OCI-LY7 (cell line): ENCODE data around the gene BRI3BP. TPM values are rescaled to one million over a fixed set of nuclear protein-coding genes. Genes with fewer than 3 reads are reported as not detected.

Experiments used
- BruUV-seq: library from RNA; stranded (reverse); fragments of 400-500 nt; replicated peaks from 2 replicates; lab custom pipeline; 2021; lab: Mats Ljungman, UMichigan
- CTCF ChIA-PET: fragments of 300-600 bp; sonication (Branson Sonifier 250); formaldehyde crosslinking; loops from one replicate; lab custom pipeline; 2022; ENCODE audit warnings: antibody characterized with exemption; ENCODE audit not compliant: unreplicated experiment; lab: Charles Lee
- POLR2A ChIA-PET: fragments of 300-600 bp; sonication (Branson Sonifier 250); formaldehyde crosslinking; loops from one replicate; lab custom pipeline; 2022; ENCODE audit warnings: antibody characterized with exemption; lab: Charles Lee
- DNase-seq: peaks from one replicate; pipeline ENCODE4 v3.0.0-alpha.2; 2015; ENCODE audit warnings: low spot score
- H2AFZ ChIP-seq: fragments of 200-600 bp; sonication (generic), shearing (Covaris generic); 2 replicates; pipeline ENCODE4 v1.6.1; 2014; ENCODE audit warnings: mild to moderate bottlenecking, antibody characterized with exemption, low read length, moderate library complexity
- H3K27ac ChIP-seq: fragments of 200-600 bp; sonication (generic); 2 replicates; pipeline ENCODE4 v1.5.1; 2014; ENCODE audit warnings: mixed run types, low read depth, mild to moderate bottlenecking, moderate library complexity, low read length, inconsistent platforms; ENCODE audit not compliant: poor library complexity, severe bottlenecking
- H3K36me3 ChIP-seq: fragments of 200-600 bp; sonication (generic); 2 replicates; pipeline ENCODE4 v1.6.1; 2014; ENCODE audit warnings: mild to moderate bottlenecking, antibody characterized with exemption, low read length, moderate library complexity, mixed read lengths; ENCODE audit not compliant: insufficient read depth
- H3K4me1 ChIP-seq: fragments of 200-600 bp; sonication (generic); 2 replicates; pipeline ENCODE4 v1.5.1; 2014; ENCODE audit warnings: mild to moderate bottlenecking, low read length; ENCODE audit not compliant: insufficient read depth, poor library complexity, severe bottlenecking
- H3K4me2 ChIP-seq: fragments of 200-600 bp; sonication (generic); 2 replicates; pipeline ENCODE4 v1.6.1; 2014; ENCODE audit warnings: mild to moderate bottlenecking, low read length
- H3K4me3 ChIP-seq: fragments of 200-600 bp; sonication (generic); 2 replicates; pipeline ENCODE4 v1.5.1; 2014; ENCODE audit warnings: mild to moderate bottlenecking, low read depth, low read length; ENCODE audit not compliant: poor library complexity, severe bottlenecking
- H3K79me2 ChIP-seq: fragments of 200-600 bp; sonication (generic); 2 replicates; pipeline ENCODE4 v1.6.1; 2016; ENCODE audit warnings: low read depth, mild to moderate bottlenecking, low read length, moderate library complexity, mixed read lengths; ENCODE audit not compliant: insufficient read depth
- H3K9me2 ChIP-seq: fragments of 200-600 bp; sonication (generic); 2 replicates; pipeline ENCODE4 v1.6.1; 2016; ENCODE audit warnings: mild to moderate bottlenecking, low read length, mixed read lengths; ENCODE audit not compliant: insufficient read depth
- H3K9me3 ChIP-seq: fragments of 200-600 bp; sonication (generic); 2 replicates; pipeline ENCODE4 v1.6.1; 2014; ENCODE audit warnings: mild to moderate bottlenecking, mixed run types, low read length, mixed read lengths
- H4K20me1 ChIP-seq: fragments of 200-600 bp; sonication (generic); 2 replicates; pipeline ENCODE4 v1.6.1; 2014; ENCODE audit warnings: mild to moderate bottlenecking, antibody characterized with exemption, low read length, moderate library complexity, mixed read lengths; ENCODE audit not compliant: insufficient read depth
- CTCF ChIP-seq: fragments of 200-600 bp; sonication (generic); conservative IDR thresholded peaks from 2 replicates; pipeline ENCODE4 v1.5.1; 2014; ENCODE audit warnings: mild to moderate bottlenecking, antibody characterized with exemption, low read length, moderate library complexity, mixed read lengths
- EZH2phosphoT487 ChIP-seq: fragments of 200-600 bp; sonication (generic); IDR thresholded peaks from 2 replicates; pipeline ENCODE4 v1.6.1; 2018; ENCODE audit warnings: low read depth, borderline replicate concordance, mild to moderate bottlenecking, mixed run types, antibody characterized with exemption, low read length, moderate library complexity, mixed read lengths
- intact Hi-C: fragments of 100-400 bp; cut with micrococcal nuclease; formaldehyde crosslinking; loops from one replicate; pipeline ENCODE4 v1.10.0; 2022; ENCODE audit not compliant: unreplicated experiment
- total RNA-seq, 2 experiments: library from RNA; depleted of rRNA in 1 of 2; stranded (reverse); fragments of >200 nt in 1 of 2; shearing (Covaris generic) in 1 of 2; gene quantifications; 2 replicates each; pipeline ENCODE4 v1.2.3, GENCODE V29; 2014 to 2022

The BRI3BP gene
- total RNA-seq, 2 experiments from 2014 or later = 73.4 to 118 TPM

GRCh38 chr12:124975276-124975675 is 18.2 kb upstream of the BRI3BP start:
- Histone ChIP-seq H3K9me2 (no peaks in the 10 kb centered on the region), H3K27ac (no peak overlapping the region), H3K79me2 (no peaks in the 10 kb centered on the region; the same call in 1 of the 2 replicates), H3K4me3 (no peak overlapping the region), H3K36me3 (peaks cover 83% of the 10 kb centered on the region), H2AFZ (no peak overlapping the region), H3K4me1 (no peaks in the 10 kb centered on the region), H3K4me2 (no peak overlapping the region), H3K9me3 (no peaks in the 10 kb centered on the region), H4K20me1 (no peaks in the 10 kb centered on the region)
- ChIA-PET POLR2A (interaction anchor here (0.6 kb wide), 1 partner anchor 28 kb away, joined by 3 read pairs; no protein-coding TSS in a partner anchor), CTCF (no interaction called here)
- TF ChIP-seq CTCF (no peak), EZH2phosphoT487 (no peak)
- intact Hi-C loops = no loop called here
- no TSS peak for BruUV-seq
- no peak for DNase-seq

GRCh38 chr12:124976999-124977398 is 16.4 kb upstream of the BRI3BP start:
- POLR2A ChIA-PET = interaction anchor here (0.7 kb wide), 1 partner anchor 93 kb away, joined by 4 read pairs; no protein-coding TSS in a partner anchor
- CTCF ChIA-PET = no interaction called here
- no peaks in the 10 kb centered on the region for H3K9me2 ChIP-seq
- TF ChIP-seq EZH2phosphoT487 = no peak
- no peak for TF ChIP-seq CTCF
- no peak overlapping the region for H3K27ac ChIP-seq
- H4K20me1 ChIP-seq = no peaks in the 10 kb centered on the region
- H3K4me1 ChIP-seq = peaks cover under 1% of the 10 kb centered on the region
- H2AFZ ChIP-seq = no peak overlapping the region
- H3K4me3 ChIP-seq = no peak overlapping the region
- H3K4me2 ChIP-seq = no peak overlapping the region
- no TSS peak for BruUV-seq
- intact Hi-C loops = no loop called here
- H3K36me3 ChIP-seq = peaks cover 82% of the 10 kb centered on the region
- no peaks in the 10 kb centered on the region for H3K9me3 ChIP-seq
- no peak for DNase-seq
- no peaks in the 10 kb centered on the region; the same call in 1 of the 2 replicates for H3K79me2 ChIP-seq

- intact Hi-C loops = no loop called here
- POLR2A ChIA-PET = no interaction called here
- Histone ChIP-seq H3K27ac (no peak overlapping the region), H3K4me1 (peaks cover 10% of the 10 kb centered on the region), H3K4me3 (no peak overlapping the region), H3K36me3 (peaks cover 86% of the 10 kb centered on the region), H3K4me2 (no peak overlapping the region), H2AFZ (no peak overlapping the region), H3K9me2 (no peaks in the 10 kb centered on the region), H3K79me2 (peaks cover 7% of the 10 kb centered on the region; the same call in 1 of the 2 replicates), H4K20me1 (no peaks in the 10 kb centered on the region), H3K9me3 (no peaks in the 10 kb centered on the region)
- no peak for DNase-seq
- CTCF ChIA-PET = no interaction called here
- BruUV-seq = TSS peak; percentile 15
- TF ChIP-seq CTCF (0 out of 2 replicates have a peak, but pooled peaks have one; percentile 17), EZH2phosphoT487 (no peak)
These were observed 13.9 kb upstream of the BRI3BP start for GRCh38 chr12:124979568-124979967.
